H1 (cell line): ENCODE measurements around the gene FAM174B.

ENCODE experiments used
- EP300 ChIP-seq, 2 experiments: IDR thresholded peaks; 1 replicate in 1 of 2; 2 replicates in 1 of 2; pipeline ENCODE4 v1.6.1; 2011 to 2012; ENCODE audit warnings: low read depth in 2 of 2, low read length in 2 of 2, mild to moderate bottlenecking in 2 of 2, borderline replicate concordance in 1 of 2, inconsistent platforms in 1 of 2, moderate library complexity in 1 of 2
- HDAC6 ChIP-seq: IDR thresholded peaks from one replicate; pipeline ENCODE4 v1.7.1; 2012; ENCODE audit warnings: low read depth, mild to moderate bottlenecking, inconsistent platforms, low read length, moderate library complexity
- JUND ChIP-seq: IDR thresholded peaks from 2 replicates; pipeline ENCODE4 v1.6.1; 2011; ENCODE audit warnings: mild to moderate bottlenecking, improper control_type of control experiment, low read length
- POLR2A ChIP-seq, 2 experiments: IDR thresholded peaks; 1 replicate in 1 of 2; 2 replicates in 1 of 2; pipeline ENCODE4 v1.6.1; 2011; ENCODE audit warnings: low read depth in 2 of 2, low read length in 2 of 2, mild to moderate bottlenecking in 2 of 2; ENCODE audit errors: control extremely low read depth in 1 of 2
- TF ChIP-seq, protein P1 (sequence below), 3 experiments: IDR thresholded peaks; 1 replicate in 2 of 3; 2 replicates in 1 of 3; pipeline versions ENCODE4 v1.5.1 to v1.6.1; 2011; ENCODE audit warnings: low read length in 3 of 3, mild to moderate bottlenecking in 3 of 3, inconsistent platforms in 2 of 3, low read depth in 1 of 3, moderate library complexity in 1 of 3; ENCODE audit not compliant: insufficient read depth in 1 of 3; ENCODE audit errors: control extremely low read depth in 1 of 3

DNA sequence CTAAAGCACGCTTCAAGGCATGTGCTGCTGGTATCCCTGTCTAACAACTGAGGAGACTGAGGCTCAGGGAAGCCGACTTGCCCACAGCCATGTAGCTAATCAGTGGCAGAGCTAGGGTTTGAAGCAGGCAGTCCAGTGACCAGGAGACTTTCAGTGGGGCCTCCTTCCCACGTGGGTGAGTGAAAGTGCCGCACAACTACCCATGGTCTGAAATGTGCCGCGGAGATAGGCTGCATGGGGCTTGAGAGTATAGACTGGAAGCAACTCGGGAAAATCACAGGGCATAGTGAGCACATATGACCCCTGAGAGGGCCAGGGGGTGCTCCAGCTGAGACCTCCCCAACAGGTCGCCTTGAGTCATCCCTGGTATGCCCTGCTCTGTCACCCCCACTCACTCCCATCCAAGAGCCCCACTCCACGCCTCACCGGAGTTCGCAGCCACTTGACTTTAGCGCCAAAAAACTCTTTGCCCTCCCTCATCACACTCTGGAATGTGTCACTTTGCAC is 19.1 kb downstream of the FAM174B start:
- TF ChIP-seq POLR2A (IDR thresholded peaks at IDR 0.05; ENCODE audit: control extremely low read depth in 1 of 2, low read depth in 2 of 2, low read length in 2 of 2) (no peak), JUND (no peak), EP300 (IDR thresholded peaks at IDR 0.05; ENCODE audit: borderline replicate concordance in 1 of 2, low read depth in 2 of 2, low read length in 2 of 2) (no peak), HDAC6 (no peak)
- TF ChIP-seq, protein P1, sequence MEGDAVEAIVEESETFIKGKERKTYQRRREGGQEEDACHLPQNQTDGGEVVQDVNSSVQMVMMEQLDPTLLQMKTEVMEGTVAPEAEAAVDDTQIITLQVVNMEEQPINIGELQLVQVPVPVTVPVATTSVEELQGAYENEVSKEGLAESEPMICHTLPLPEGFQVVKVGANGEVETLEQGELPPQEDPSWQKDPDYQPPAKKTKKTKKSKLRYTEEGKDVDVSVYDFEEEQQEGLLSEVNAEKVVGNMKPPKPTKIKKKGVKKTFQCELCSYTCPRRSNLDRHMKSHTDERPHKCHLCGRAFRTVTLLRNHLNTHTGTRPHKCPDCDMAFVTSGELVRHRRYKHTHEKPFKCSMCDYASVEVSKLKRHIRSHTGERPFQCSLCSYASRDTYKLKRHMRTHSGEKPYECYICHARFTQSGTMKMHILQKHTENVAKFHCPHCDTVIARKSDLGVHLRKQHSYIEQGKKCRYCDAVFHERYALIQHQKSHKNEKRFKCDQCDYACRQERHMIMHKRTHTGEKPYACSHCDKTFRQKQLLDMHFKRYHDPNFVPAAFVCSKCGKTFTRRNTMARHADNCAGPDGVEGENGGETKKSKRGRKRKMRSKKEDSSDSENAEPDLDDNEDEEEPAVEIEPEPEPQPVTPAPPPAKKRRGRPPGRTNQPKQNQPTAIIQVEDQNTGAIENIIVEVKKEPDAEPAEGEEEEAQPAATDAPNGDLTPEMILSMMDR (IDR thresholded peaks at IDR 0.05; ENCODE audit: control extremely low read depth in 1 of 3, insufficient read depth in 1 of 3, low read depth in 1 of 3, low read length in 3 of 3): no peak
